Epithelial cell of proximal tubule (primary cell): ENCODE data around the gene OXNAD1. TPM values are rescaled to one million over a fixed set of nuclear protein-coding genes. Genes with fewer than 3 reads are reported as not detected.

Experiments
- DNase-seq: peaks from one replicate; pipeline ENCODE4 v3.0.0-alpha.2; 2011; ENCODE audit warnings: low read depth
- H3K4me3 ChIP-seq: 2 replicates; pipeline ENCODE4 v1.5.1; 2011; ENCODE audit warnings: low read depth, mild to moderate bottlenecking, low read length
- CTCF ChIP-seq: conservative IDR thresholded peaks from 2 replicates; pipeline ENCODE4 v1.5.1; 2012; ENCODE audit warnings: low read depth, mild to moderate bottlenecking, low read length
- total RNA-seq: library from RNA; depleted of rRNA; stranded (reverse); fragments of >200 nt; gene quantifications from 2 replicates; pipeline ENCODE4 v1.2.3, GENCODE V29; 2015

OXNAD1 gene
- total RNA-seq, 1 donor from 2014 or later = 14.2 TPM

GRCh38 chr3:16329036-16329825 lies 64.2 kb downstream of the OXNAD1 start:
- no peak for TF ChIP-seq CTCF
- H3K4me3 ChIP-seq = no peak overlapping the region
- DNase-seq = no peak

- H3K4me3 ChIP-seq = no peak overlapping the region
- DNase-seq = no peak
- no peak for TF ChIP-seq CTCF
Observed at GRCh38 chr3:16329826-16330129, 64.8 kb downstream of the OXNAD1 start.

GRCh38 chr3:16330351-16330750 lies 65.3 kb downstream of the OXNAD1 start:
- TF ChIP-seq CTCF = no peak
- H3K4me3 ChIP-seq = no peak overlapping the region
- DNase-seq = no peak

- no peak for DNase-seq
- no peak for TF ChIP-seq CTCF
- H3K4me3 ChIP-seq = no peak overlapping the region
Observed at GRCh38 chr3:16331319-16331883, 66.4 kb downstream of the OXNAD1 start.

- no peak overlapping the region for H3K4me3 ChIP-seq
- DNase-seq = no peak
- no peak for TF ChIP-seq CTCF
Observed at GRCh38 chr3:16332904-16333426, 68.0 kb downstream of the OXNAD1 start.

- no peak for DNase-seq
- no peak overlapping the region for H3K4me3 ChIP-seq
- no peak for TF ChIP-seq CTCF
Observed at GRCh38 chr3:16334909-16335308, 69.9 kb downstream of the OXNAD1 start.

- TF ChIP-seq CTCF = no peak
- no peak overlapping the region for H3K4me3 ChIP-seq
- no peak for DNase-seq
Observed at GRCh38 chr3:16335333-16335732, 70.3 kb downstream of the OXNAD1 start.
